ENCODE results near the gene CDHR3.

- TF ChIP-seq EGR1 (IDR thresholded peaks at IDR 0.05; ENCODE audit: borderline replicate concordance, low read depth, low read length) = no peak
- no peak for TF ChIP-seq EZH2 (IDR thresholded peaks at IDR 0.05; ENCODE audit: low read depth, low read length, severe bottlenecking)
- no peak for TF ChIP-seq EP300 (IDR thresholded peaks at IDR 0.05; ENCODE audit: borderline replicate concordance in 1 of 2, low read depth in 2 of 2, low read length in 2 of 2)
- TF ChIP-seq CTCF (IDR thresholded peaks at IDR 0.05; ENCODE audit: control extremely low read depth in 1 of 3, insufficient read depth in 1 of 3, low read depth in 1 of 3, low read length in 3 of 3) = no peak
- no peak for TF ChIP-seq POLR2A (IDR thresholded peaks at IDR 0.05; ENCODE audit: control extremely low read depth in 1 of 2, low read depth in 2 of 2, low read length in 2 of 2)
- no peak for TF ChIP-seq MAX (IDR thresholded peaks at IDR 0.05)
- no peak for TF ChIP-seq ATF3 (IDR thresholded peaks at IDR 0.05; ENCODE audit: insufficient read depth, low read depth, low read length)
- no peak for TF ChIP-seq CHD2 (IDR thresholded peaks at IDR 0.05; ENCODE audit: low read length)
- no peak for TF ChIP-seq POLR2AphosphoS5 (IDR thresholded peaks at IDR 0.05; ENCODE audit: low read depth, low read length)
- TF ChIP-seq CREB1 (IDR thresholded peaks at IDR 0.05) = no peak
- no peak for TF ChIP-seq GABPA (IDR thresholded peaks at IDR 0.05; ENCODE audit: borderline replicate concordance, insufficient read depth, low read length)
- no peak for TF ChIP-seq SP1 (IDR thresholded peaks at IDR 0.05; ENCODE audit: low read depth, low read length)
- no peak for TF ChIP-seq CHD1 (IDR thresholded peaks at IDR 0.05; ENCODE audit: low read depth, low read length)
- TF ChIP-seq CEBPB (IDR thresholded peaks at IDR 0.05; ENCODE audit: low read depth, low read length) = no peak
Measured at GRCh38 chr7:106034383-106034782, 71.3 kb downstream of the CDHR3 start.
